Tibial nerve (tissue), 3 donors: ENCODE results near the gene NLRP11.

Source experiments
- EP300 ChIP-seq, 2 donors: sonication (generic); formaldehyde crosslinking; IDR thresholded peaks; one replicate each; pipeline ENCODE4 v1.6.1; 2017; ENCODE audit warnings: antibody characterized with exemption in 2 of 2, mild to moderate bottlenecking in 1 of 2
- POLR2A ChIP-seq, 2 donors: fragments of 450-650 bp; IDR thresholded peaks; one replicate each; pipeline ENCODE4 v1.6.1; 2017; ENCODE audit warnings: antibody characterized with exemption in 2 of 2, mild to moderate bottlenecking in 2 of 2, moderate library complexity in 2 of 2

DNA sequence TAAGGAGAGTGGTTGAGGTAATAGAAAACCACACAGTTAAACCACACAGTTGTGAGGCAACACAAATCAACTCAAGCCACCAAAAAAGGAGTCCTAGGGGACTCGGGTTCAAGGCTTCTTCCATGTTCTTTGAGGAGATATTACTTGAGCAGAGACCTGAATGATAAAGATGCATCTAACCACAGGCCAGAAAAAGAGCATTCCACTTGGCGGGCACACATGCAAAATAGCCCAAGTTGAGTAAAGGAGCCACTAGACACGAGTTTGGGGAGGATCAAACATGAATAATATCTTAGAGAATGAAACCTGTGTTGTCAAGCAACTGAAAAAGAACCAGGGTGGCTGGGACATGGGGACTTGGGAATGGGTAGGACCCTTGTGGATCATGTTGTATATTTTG, 34.7 kb upstream of the NLRP11 start:
- no peak for TF ChIP-seq EP300 (IDR thresholded peaks at IDR 0.05)
- TF ChIP-seq POLR2A (IDR thresholded peaks at IDR 0.05), result no peak
